ENCODE data around the gene ZNF524. TPM values are rescaled to one million over a fixed set of nuclear protein-coding genes. Genes with fewer than 3 reads are reported as not detected.

The ZNF524 gene
- total and polyA plus RNA-seq, 7 donors, result 24.5 to 49.2 (median 37.1) TPM

- TF ChIP-seq CTCF (IDR thresholded peaks at IDR 0.05), result peak; percentile 40 to 66 (median 60)
- TF ChIP-seq POLR2A (IDR thresholded peaks at IDR 0.05), result no peak
- Histone ChIP-seq H3K4me3 (peak within 1 kb of the TSS; percentile 79 to 94 (median 90)), H3K36me3 (peaks cover 0 to 16% (median 7%) of the 10 kb centered on the region in 4 donors), H3K9me3 (no peaks in the 10 kb centered on the region), H3K4me1 (peaks cover 0 to 40% (median 34%) of the 10 kb centered on the region in 4 donors), H3K27me3 (no peaks in the 10 kb centered on the region), H3K27ac (peak within 1 kb of the TSS; percentile 95 to 98 (median 96))
- intact Hi-C loops (cut with DNase I), result loop anchor here (1.0 kb wide), 1 partner anchor 89 kb away; no protein-coding TSS in a partner anchor
- WGBS, 2 donors, result 0 to 1% methylated on average over 43 to 44 of the region's 44 CpGs
- DNase-seq, result peak; percentile 87
Observed at GRCh38 chr19:55605637-55606470, 5.8 kb downstream of the ZNF524 start, which contains the start of gene ZNF865. ZNF865 (plus strand) TSS chr19:55605647; CDS start chr19:55613619, 7,972 bp downstream.

DNA sequence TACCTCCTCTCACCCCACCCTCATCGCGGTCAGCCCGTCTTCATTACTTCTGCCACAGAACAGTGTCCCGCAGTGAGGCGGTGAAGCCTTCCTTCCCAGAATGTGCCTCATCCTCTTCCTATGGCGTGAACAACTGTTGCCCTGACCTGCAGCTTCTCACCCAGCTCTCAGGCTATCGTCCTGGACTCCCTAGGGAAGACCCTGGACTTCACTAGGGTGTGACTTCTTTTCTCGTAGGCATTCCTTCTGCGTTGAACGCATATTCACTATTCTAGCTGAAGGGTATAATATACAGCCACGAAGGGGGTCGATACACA is 6.3 kb downstream of the ZNF524 start:
- Histone ChIP-seq H3K27ac (peak overlapping the region; percentile 95 to 98 (median 96)), H3K4me1 (peaks cover 0 to 40% (median 32%) of the 10 kb centered on the region in 4 donors), H3K27me3 (no peaks in the 10 kb centered on the region), H3K4me3 (peak overlapping the region in 3 of 4 donors; percentile 79 to 93 (median 87)), H3K36me3 (peaks cover 0 to 16% (median 7%) of the 10 kb centered on the region in 4 donors), H3K9me3 (no peaks in the 10 kb centered on the region)
- WGBS, 2 donors, result 19 to 25% methylated on average over 12 of the region's 12 CpGs
- TF ChIP-seq POLR2A (IDR thresholded peaks at IDR 0.05) (no peak), POLR2AphosphoS5 (IDR thresholded peaks at IDR 0.05) (no peak), EP300 (IDR thresholded peaks at IDR 0.05) (no peak)
- DNase-seq, result no peak
- intact Hi-C loops (cut with DNase I), result loop anchor here (1.0 kb wide), 1 partner anchor 89 kb away; no protein-coding TSS in a partner anchor

- Histone ChIP-seq H3K9me3 (no peaks in the 10 kb centered on the region), H3K27me3 (no peaks in the 10 kb centered on the region), H3K27ac (peak overlapping the region; percentile 95 to 98 (median 96)), H3K36me3 (peaks cover 0 to 16% (median 7%) of the 10 kb centered on the region in 4 donors), H3K4me1 (peaks cover 0 to 43% (median 32%) of the 10 kb centered on the region in 4 donors), H3K4me3 (no peak overlapping the region)
- intact Hi-C loops (cut with DNase I), result loop anchor here (1.0 kb wide), 1 partner anchor 90 kb away; no protein-coding TSS in a partner anchor
- 75 to 80% methylated on average over 9 of the region's 9 CpGs for WGBS, 2 donors
- DNase-seq, result no peak
- TF ChIP-seq CTCF (IDR thresholded peaks at IDR 0.05), result no peak
- TF ChIP-seq POLR2AphosphoS5 (IDR thresholded peaks at IDR 0.05), result no peak
- no peak for TF ChIP-seq POLR2A (IDR thresholded peaks at IDR 0.05)
- no peak for TF ChIP-seq EP300 (IDR thresholded peaks at IDR 0.05)
Observed at GRCh38 chr19:55606817-55607216, 6.7 kb downstream of the ZNF524 start.

- no peak for TF ChIP-seq POLR2A (IDR thresholded peaks at IDR 0.05)
- no peak for TF ChIP-seq CTCF (IDR thresholded peaks at IDR 0.05)
- TF ChIP-seq EP300 (IDR thresholded peaks at IDR 0.05), result no peak
- TF ChIP-seq POLR2AphosphoS5 (IDR thresholded peaks at IDR 0.05), result no peak
- intact Hi-C loops (cut with DNase I), result no loop called here
- Histone ChIP-seq H3K27ac (no peak overlapping the region), H3K9me3 (no peaks in the 10 kb centered on the region), H3K27me3 (no peaks in the 10 kb centered on the region), H3K4me3 (no peak overlapping the region), H3K4me1 (peaks cover 0 to 42% (median 27%) of the 10 kb centered on the region in 4 donors), H3K36me3 (peaks cover 0 to 25% (median 7%) of the 10 kb centered on the region in 4 donors)
- no peak for DNase-seq
- WGBS, 2 donors, result 90 to 93% methylated on average over 5 of the region's 5 CpGs
Observed at GRCh38 chr19:55609326-55609725, 9.2 kb downstream of the ZNF524 start.

- no peak for DNase-seq
- peaks cover 0 to 30% (median 13%) of the 10 kb centered on the region in 4 donors for H3K4me1 ChIP-seq
- intact Hi-C loops (cut with DNase I), result no loop called here
- TF ChIP-seq EP300 (IDR thresholded peaks at IDR 0.05) (no peak), POLR2A (IDR thresholded peaks at IDR 0.05) (no peak), CTCF (IDR thresholded peaks at IDR 0.05) (no peak), POLR2AphosphoS5 (IDR thresholded peaks at IDR 0.05) (no peak)
- H3K27me3 ChIP-seq, result no peaks in the 10 kb centered on the region
- peaks cover 12 to 44% (median 26%) of the 10 kb centered on the region in 4 donors for H3K36me3 ChIP-seq
- H3K4me3 ChIP-seq, result no peak overlapping the region
- 86 to 88% methylated on average over 15 of the region's 15 CpGs for WGBS, 2 donors
- no peaks in the 10 kb centered on the region for H3K9me3 ChIP-seq
- H3K27ac ChIP-seq, result no peak overlapping the region
Observed at GRCh38 chr19:55611300-55611982, 11.4 kb downstream of the ZNF524 start.
